ENCODE results near the gene DDX54. TPM values are rescaled to one million over a fixed set of nuclear protein-coding genes. Genes with fewer than 3 reads are reported as not detected.

DDX54 gene
- total RNA-seq, 2 donors from 2014 or later, result 68.1 to 69.0 TPM

DNA sequence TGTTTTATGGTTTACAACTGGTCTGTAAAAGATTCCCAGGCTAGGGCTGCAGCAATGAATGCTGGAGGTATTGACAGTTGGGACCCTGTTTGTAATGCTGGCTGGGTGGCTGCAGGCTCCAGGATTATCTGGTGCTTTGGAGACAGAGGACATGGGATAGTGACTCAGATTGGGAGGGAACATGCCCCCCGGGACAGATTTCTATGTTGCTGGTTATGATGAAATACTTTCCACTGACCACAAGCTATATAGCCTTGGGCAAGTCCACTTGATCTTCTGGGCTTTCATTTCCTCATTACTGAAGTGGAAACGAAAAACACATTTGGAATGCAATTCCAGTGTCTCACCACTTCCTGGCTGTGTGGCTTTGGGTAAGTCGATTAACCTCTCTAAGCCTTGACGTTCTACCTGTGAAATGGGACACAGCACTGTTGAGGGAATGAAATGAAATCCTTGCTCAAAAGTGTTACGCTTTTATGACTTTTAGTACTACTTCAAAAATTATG lies 29.7 kb upstream of the DDX54 start:
- Histone ChIP-seq H3K9ac (ENCODE audit: extremely low read depth, low read length, poor library complexity, severe bottlenecking) (no peak overlapping the region), H3K27ac (ENCODE audit: low read depth, low read length) (no peak overlapping the region), H3K4me1 (ENCODE audit: control insufficient read depth, insufficient read depth, low read length) (no peaks in the 10 kb centered on the region), H3K9me3 (ENCODE audit: control insufficient read depth, low read length) (no peaks in the 10 kb centered on the region), H3K27me3 (ENCODE audit: control insufficient read depth, insufficient read depth, low read length, poor library complexity, severe bottlenecking) (no peaks in the 10 kb centered on the region), H3K4me3 (ENCODE audit: low read length) (no peak overlapping the region), H3K36me3 (ENCODE audit: control insufficient read depth, insufficient read depth, low read length) (no peaks in the 10 kb centered on the region)
- Mint-ChIP-seq H3K36me3 (ENCODE audit: low read depth) (no peaks in the 10 kb centered on the region), H3K9me3 (no peaks in the 10 kb centered on the region), H3K27me3 (ENCODE audit: insufficient read depth) (no peaks in the 10 kb centered on the region), H3K4me3 (no peak overlapping the region), H3K27ac (no peak overlapping the region), H3K4me1 (peaks cover 12% of the 10 kb centered on the region)
- TF ChIP-seq, protein P1, sequence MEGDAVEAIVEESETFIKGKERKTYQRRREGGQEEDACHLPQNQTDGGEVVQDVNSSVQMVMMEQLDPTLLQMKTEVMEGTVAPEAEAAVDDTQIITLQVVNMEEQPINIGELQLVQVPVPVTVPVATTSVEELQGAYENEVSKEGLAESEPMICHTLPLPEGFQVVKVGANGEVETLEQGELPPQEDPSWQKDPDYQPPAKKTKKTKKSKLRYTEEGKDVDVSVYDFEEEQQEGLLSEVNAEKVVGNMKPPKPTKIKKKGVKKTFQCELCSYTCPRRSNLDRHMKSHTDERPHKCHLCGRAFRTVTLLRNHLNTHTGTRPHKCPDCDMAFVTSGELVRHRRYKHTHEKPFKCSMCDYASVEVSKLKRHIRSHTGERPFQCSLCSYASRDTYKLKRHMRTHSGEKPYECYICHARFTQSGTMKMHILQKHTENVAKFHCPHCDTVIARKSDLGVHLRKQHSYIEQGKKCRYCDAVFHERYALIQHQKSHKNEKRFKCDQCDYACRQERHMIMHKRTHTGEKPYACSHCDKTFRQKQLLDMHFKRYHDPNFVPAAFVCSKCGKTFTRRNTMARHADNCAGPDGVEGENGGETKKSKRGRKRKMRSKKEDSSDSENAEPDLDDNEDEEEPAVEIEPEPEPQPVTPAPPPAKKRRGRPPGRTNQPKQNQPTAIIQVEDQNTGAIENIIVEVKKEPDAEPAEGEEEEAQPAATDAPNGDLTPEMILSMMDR (conservative IDR thresholded peaks at IDR 0.05), result no peak
- WGBS, 2 experiments (ENCODE audit: insufficient coverage in 1 of 2, insufficient read length in 1 of 2), result 84 to 90% methylated on average over 4 of the region's 5 CpGs
- peak; percentile 49 for DNase-seq

DNA sequence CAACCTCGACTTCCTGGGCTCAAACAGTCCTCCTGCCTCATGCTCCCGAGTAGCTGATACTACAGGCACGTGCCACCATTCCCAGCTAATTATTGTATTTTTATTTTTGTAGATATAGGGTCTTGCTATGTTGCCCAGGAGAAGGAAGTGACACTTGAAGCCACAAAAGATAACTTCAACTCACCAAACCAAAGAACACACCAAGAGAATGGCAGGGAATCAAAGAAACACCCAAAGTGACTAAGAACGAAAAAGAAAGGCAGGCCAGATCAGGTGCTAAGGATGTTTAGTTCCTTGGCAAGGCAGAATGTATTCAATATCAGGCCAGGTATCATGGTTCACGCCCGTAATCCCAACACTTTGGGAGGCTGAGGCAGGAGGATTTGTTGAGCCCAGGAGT lies 25.9 kb upstream of the DDX54 start:
- 88 to 92% methylated on average over 4 to 5 of the region's 6 CpGs for WGBS, 2 experiments (ENCODE audit: insufficient coverage in 1 of 2, insufficient read length in 1 of 2)
- no peak overlapping the region for H3K9ac ChIP-seq (ENCODE audit: extremely low read depth, low read length, poor library complexity, severe bottlenecking)

DNA sequence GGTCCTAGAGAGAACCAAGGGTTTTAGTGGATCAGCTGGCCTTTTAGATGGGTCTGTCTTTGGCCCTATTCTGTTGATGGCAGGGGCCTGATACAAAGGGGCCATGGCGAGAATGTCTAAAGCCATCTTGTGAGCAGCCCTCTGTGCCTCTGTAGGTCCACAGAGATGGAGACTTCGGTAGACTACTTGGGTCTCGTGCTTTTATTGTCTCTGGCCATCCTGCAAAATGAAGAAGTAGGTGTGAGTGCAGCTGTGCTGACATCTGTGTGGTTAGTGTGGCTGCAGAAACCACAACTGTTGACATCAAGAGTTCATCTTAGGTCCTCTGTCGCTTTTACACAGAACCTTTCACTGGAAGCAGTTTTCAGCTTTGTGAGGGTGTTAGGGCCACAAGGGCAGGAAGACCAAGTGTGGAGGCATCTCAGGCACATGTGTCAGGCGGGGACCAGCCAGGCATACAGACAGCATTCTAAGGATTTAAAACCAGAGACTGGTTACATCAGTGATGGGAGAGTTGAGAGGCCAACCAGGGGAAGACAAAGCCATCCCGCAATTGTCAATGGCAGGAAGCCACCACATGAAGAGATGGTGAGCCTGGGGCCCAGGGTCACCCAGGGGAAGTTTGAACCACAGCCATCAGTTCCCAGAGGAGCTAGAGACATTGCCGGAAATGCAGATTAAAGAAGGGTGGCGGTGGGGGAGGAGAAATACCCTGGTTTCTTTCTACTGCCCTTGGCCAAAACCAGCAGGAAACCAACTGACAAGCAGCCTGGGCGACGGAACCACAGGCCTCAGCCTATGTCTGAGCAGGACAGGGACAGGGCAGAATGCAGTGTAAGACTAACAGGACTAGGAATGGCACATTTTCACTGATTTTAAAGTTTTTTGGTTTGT lies 23.0 kb upstream of the DDX54 start:
- H3K27ac Mint-ChIP-seq, result no peak overlapping the region
- H3K4me3 ChIP-seq (ENCODE audit: low read length), result no peak overlapping the region
- 90% methylated on average over 10 of the region's 10 CpGs for WGBS, 2 experiments (ENCODE audit: insufficient coverage in 1 of 2, insufficient read length in 1 of 2)
- H3K4me3 Mint-ChIP-seq, result no peak overlapping the region
- TF ChIP-seq, protein P1 (conservative IDR thresholded peaks at IDR 0.05), result no peak
- H3K36me3 Mint-ChIP-seq (ENCODE audit: low read depth), result peaks cover 5% of the 10 kb centered on the region
- no peaks in the 10 kb centered on the region for H3K27me3 Mint-ChIP-seq (ENCODE audit: insufficient read depth)
- peak; percentile 74 for DNase-seq
- H3K4me1 ChIP-seq (ENCODE audit: control insufficient read depth, insufficient read depth, low read length), result no peaks in the 10 kb centered on the region
- no peak overlapping the region for H3K27ac ChIP-seq (ENCODE audit: low read depth, low read length)
- peaks cover 5% of the 10 kb centered on the region for H3K9me3 Mint-ChIP-seq
- no peaks in the 10 kb centered on the region for H3K36me3 ChIP-seq (ENCODE audit: control insufficient read depth, insufficient read depth, low read length)
- H3K27me3 ChIP-seq (ENCODE audit: control insufficient read depth, insufficient read depth, low read length, poor library complexity, severe bottlenecking), result no peaks in the 10 kb centered on the region
- peaks cover 5% of the 10 kb centered on the region for H3K4me1 Mint-ChIP-seq
- no peaks in the 10 kb centered on the region for H3K9me3 ChIP-seq (ENCODE audit: control insufficient read depth, low read length)
- no peak overlapping the region for H3K9ac ChIP-seq (ENCODE audit: extremely low read depth, low read length, poor library complexity, severe bottlenecking)

More for the DNA sequence above, 25.9 kb upstream of the DDX54 start:
- no peak for DNase-seq
- Histone ChIP-seq H3K27me3 (ENCODE audit: control insufficient read depth, insufficient read depth, low read length, poor library complexity, severe bottlenecking) (no peaks in the 10 kb centered on the region), H3K4me1 (ENCODE audit: control insufficient read depth, insufficient read depth, low read length) (no peaks in the 10 kb centered on the region), H3K9me3 (ENCODE audit: control insufficient read depth, low read length) (no peaks in the 10 kb centered on the region), H3K36me3 (ENCODE audit: control insufficient read depth, insufficient read depth, low read length) (no peaks in the 10 kb centered on the region), H3K27ac (ENCODE audit: low read depth, low read length) (no peak overlapping the region), H3K4me3 (ENCODE audit: low read length) (no peak overlapping the region)
- peaks cover 4% of the 10 kb centered on the region for H3K36me3 Mint-ChIP-seq (ENCODE audit: low read depth)
- peaks cover 14% of the 10 kb centered on the region for H3K4me1 Mint-ChIP-seq
- peaks cover 4% of the 10 kb centered on the region for H3K9me3 Mint-ChIP-seq
- H3K4me3 Mint-ChIP-seq, result no peak overlapping the region
- H3K27ac Mint-ChIP-seq, result no peak overlapping the region
- TF ChIP-seq, protein P1 (conservative IDR thresholded peaks at IDR 0.05), result no peak
- no peaks in the 10 kb centered on the region for H3K27me3 Mint-ChIP-seq (ENCODE audit: insufficient read depth)

All from endodermal cell (in vitro differentiated cells).